Measurements from ENCODE around the gene PGBD1.

- no peak for TF ChIP-seq CTCF (IDR thresholded peaks at IDR 0.05)
- TF ChIP-seq POLR2A (IDR thresholded peaks at IDR 0.05): no peak
- TF ChIP-seq EP300 (IDR thresholded peaks at IDR 0.05): no peak
- no peak for TF ChIP-seq POLR2AphosphoS5 (IDR thresholded peaks at IDR 0.05)
Measured at GRCh38 chr6:28322661-28323060, 41.3 kb downstream of the PGBD1 start.

Data from suprapubic skin (tissue), 4 donors.